ENCODE measurements around the gene LCN2.
"Not testable (repeated sequence)": the region's sequence is repeated elsewhere in the genome, so short reads cannot be mapped to it uniquely, and the experiment has no call there.

The LCN2 gene

GRCh38 chr9:128128836-128129590 is 20.2 kb upstream of the LCN2 start:
- no peak for DNase-seq

DNA sequence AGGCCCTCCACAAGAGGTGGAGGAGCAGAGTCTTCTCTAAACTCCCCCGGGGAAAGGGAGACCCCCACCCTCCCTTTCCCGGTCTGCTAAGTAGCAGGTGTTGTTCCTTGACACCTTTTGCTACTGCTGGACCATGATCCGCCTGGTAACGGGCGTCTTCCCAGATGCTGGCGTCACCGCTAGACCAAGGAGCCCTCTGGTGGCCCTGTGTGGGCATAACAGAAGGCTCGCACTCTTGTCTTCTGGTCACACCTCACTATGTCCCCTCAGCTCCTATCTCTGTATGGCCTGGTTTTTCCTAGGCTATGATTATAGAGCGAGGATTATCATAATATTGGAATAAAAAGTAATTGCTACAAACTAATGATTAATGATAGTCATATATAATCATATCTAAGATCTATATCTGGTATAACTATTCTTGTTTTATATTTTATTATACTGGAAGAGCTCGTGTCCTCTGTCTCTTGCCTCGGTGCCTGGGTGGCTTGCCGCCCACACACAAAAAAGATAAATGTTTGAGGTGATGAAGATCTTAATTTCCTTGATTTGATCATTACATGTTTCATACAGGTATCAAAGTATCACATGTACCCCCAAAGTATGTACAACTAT is 19.2 kb upstream of the LCN2 start:
- DNase-seq = not testable (repeated sequence)

DNA sequence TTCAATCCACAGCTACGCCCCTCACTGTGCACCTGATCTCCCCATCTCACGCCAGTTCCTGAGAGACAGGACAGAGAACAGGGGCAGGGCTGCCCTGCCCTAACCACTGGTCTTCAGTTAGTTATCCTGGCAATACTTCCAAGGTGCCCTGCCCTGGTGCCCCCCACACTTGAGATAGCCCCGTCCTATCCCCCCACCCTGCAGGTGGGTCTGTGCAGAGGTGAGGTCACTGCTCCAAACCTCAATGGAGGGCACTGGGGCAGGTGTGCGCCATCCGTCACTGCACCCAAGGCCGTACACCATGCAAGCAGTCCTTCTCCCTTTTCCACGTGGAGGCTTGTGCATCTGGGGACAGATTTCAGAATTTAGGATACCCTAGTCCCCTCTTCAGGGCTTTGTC is 18.6 kb upstream of the LCN2 start:
- DNase-seq = not testable (repeated sequence)

DNA sequence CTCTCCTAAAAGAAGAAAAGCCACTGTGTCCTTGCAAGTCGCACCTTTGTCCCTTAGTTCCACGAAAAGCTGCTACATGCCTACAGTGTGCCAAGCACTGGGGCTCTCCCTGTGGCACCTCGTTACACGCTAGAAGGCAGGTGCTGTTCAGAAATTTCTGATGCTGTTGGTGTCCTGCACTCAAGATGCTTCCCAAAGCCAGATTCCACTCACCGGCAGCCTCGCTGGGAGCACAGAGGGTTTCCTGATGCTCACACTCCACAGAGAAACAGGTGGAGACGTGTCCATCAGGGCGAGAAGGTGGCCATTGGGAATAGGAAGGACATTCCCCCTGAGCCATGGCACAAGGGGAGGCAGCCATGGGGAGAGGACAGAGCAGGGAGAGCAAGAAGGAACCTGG is 17.9 kb upstream of the LCN2 start:
- DNase-seq = not testable (repeated sequence)

DNA sequence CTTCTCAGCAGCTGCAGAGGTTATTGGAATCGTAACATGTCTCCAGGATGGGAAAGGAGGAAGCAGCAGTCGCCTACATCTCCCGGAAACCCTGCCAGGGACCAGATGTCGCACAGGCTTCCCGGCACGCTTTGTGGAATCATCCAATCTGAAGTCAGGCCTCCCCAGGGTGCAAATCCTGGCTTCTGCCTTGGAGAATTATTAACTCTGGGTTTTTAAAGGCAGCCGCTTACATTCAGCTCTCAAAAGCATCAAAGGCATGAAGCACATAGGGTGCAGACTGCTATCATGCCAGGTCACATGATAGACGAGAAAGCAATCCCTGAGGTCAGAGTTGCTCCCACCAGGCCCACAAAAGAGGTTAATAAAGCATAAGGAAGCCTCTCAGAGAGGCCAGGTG is 17.1 kb upstream of the LCN2 start:
- DNase-seq = not testable (repeated sequence)

GRCh38 chr9:128135561-128135960 is 13.7 kb upstream of the LCN2 start:
- DNase-seq = not testable (repeated sequence)

- DNase-seq = no peak
These were observed 12.1 kb upstream of the LCN2 start for GRCh38 chr9:128136816-128137793.

DNA sequence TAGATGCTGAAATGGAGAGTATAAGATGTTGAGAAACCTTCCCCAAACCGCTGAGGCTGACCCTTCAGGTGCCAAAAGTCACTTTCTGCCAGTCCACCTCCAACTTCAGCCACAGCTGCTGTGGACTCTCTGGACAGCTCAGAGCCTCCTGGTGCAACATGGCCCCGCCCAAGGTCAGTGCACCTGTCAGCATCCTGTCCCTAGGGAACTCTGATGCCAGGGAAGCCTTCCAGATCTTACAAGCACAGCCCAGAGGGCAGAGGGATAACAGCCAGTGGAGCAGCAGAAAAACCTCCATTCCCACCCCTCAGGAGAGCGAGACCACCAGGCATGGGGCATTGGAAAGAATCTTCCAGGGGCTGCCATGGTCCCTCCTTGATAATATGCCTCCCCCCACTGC is 11.3 kb upstream of the LCN2 start:
- no peak for DNase-seq

GRCh38 chr9:128139621-128140020 is 9.6 kb upstream of the LCN2 start:
- no peak for DNase-seq

DNA sequence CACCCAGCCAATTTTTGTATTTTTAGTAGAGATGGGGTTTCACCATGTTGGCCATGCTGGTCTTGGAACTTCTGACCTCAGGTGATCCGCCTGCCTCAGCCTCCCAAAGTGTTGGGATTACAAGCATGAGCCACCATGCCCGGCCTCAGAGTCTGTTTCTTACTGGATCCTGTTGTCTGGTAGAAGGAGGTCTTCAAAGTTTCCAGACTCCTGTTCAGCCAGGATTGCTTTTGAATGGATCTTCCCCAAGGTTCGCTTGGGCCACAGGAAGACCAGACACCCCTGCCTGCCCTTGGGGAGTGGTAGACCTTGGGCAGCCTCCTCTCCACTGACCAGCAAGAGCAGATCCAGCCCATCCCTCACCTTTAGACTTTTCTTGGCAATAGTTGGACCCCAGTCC is 7.6 kb upstream of the LCN2 start:
- no peak for DNase-seq

GRCh38 chr9:128142061-128142460 is 7.2 kb upstream of the LCN2 start:
- no peak for DNase-seq

DNA sequence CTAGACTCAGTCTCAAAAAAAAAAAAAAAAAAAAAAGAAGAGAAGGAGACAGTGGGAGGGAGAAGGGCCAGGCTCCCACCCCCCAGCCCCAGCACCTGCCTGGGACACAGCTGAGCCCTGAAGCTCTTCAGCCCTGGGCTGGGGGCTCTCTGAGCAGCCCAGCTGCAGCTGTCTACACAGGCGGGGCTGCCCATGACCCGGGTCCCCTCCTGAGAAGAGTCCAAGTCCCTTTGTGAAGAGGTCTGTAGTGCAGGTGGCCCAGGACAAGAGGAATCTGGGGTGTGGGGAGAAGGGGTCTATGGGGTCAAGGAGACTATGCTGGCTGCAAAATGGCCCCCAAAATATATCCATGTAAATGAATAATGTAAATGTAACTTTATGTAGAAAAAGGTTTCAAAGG is 6.7 kb upstream of the LCN2 start:
- DNase-seq = no peak

- DNase-seq = no peak
These were observed 5.6 kb upstream of the LCN2 start for GRCh38 chr9:128143525-128144238.

DNA sequence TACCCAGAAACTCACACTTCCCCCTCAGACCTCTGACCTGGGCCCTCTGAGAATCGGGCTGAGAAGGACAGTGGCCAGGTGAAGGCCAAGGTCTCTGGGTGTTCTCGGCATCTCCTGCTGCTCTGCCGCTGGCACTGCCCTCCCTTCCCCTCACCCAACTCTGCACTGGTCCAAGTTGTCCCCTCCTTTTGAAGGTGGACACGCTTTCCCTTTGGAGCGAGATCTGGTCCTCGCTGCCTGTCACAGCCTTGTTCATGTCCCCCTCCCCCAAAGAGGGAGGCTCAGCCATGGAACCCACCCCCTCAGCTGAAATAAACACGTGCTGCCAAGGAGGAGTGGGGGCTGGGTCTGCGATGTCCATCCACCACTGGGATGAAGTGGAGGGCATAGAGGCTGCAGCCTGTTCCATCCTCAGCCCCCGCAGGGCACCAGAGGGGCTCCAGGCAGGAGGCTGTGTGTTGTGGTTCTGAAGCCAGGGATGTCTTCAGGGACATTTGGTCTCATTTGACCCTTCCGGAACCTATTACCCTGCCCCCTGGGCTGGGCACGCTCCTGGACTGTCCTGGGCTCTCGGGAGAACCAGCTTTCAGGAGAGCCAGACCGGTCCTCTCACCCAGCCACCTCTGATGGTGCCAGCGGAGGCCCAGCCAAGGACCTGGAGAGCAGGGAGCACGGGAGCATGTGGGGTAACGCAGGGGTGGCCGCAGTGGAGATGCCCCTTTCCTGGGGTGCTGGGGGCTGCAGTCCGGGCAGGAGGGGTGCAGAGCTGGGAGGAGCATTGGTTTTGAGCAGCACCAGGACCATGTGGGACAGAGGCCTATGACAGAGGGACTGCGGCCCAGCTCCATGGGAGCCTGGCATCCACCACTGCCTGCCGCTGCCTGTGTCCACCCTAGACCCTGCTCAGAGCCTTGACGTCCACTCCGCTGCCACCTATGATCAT is 4.7 kb upstream of the LCN2 start:
- DNase-seq = no peak

DNA sequence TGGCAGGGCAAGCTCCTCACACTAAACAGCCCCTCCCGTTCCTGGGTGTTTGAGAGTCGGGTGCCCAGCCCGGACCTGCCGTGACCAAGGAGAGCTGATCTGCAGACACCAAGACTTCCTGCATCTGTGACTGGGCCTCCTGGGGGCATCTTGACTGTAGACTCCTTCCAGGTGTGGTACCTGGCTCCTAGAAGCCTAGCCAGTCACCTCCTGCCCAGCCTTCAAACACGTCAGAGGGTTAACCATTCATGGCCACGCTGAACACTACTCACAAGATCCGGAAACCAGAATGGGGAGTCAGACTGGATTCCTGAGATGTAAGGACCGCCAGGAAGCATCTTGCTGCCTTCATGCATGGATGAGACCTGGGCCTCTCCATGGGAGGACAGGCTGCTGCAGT is 3.7 kb upstream of the LCN2 start:
- DNase-seq = no peak

DNA sequence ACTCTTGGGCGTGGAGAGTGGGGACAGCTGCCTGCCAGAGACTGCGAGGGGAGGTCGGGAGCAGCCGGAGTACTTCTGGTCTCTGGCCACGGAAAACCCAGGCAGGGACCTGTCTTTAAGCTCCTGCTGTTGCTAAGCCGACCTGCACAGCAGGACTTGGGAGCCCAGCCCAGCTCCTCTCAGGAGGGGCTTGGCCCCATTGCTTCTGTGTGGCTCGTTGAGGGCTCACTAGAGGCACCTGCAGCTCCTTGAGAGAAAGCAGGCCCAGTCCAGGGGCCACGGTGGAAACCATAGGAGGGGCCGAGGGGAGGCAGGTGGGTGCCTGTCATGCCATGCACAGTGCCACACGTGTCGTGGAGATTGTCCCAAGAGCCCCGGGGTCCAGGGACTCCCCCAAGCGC is 3.3 kb upstream of the LCN2 start:
- no peak for DNase-seq

GRCh38 chr9:128146591-128147120 is 2.6 kb upstream of the LCN2 start:
- no peak for DNase-seq

- no peak for DNase-seq
These were observed 698 bp upstream of the LCN2 start for GRCh38 chr9:128148509-128149000.

GRCh38 chr9:128149951-128150593 is 819 bp downstream of the LCN2 start:
- DNase-seq = no peak

DNA sequence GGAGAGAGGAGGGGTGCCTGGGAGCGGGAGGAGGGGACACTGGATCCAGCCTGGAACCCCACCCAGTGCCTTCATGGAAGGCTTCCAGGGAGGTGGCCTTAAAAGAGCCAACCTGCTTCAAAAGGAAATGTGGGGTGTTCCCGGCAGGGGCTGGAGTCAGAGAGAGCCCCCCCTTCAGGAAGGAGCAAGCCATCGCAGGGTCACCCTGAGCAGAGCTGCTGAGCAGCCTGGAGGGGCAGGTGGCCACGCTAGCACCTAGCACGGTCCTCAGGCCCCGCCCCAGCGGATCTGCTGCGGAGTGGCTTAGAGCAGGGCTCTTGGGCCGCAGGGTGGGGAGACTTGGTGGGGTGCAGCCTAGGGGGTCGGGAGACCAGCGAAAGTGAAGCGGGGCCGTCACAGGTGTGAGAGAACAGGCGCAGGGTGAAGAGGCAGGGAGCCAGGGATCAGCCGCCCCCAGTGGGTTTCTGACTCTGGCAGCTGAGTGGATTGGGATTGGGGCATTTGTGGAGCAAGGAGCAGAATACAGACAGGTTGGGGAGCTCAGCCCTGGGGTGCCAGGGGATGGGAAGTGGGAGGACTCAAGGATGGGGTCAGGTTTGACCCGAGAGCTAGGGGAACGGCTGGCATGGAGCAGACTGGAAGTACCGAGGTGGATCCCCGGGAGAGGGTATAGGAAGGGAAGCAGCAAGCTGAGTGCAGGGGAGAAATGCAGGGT is 1.5 kb downstream of the LCN2 start:
- DNase-seq = no peak
